Transverse colon (tissue), 4 donors: Measurements from ENCODE around the gene PODNL1. TPM values are rescaled to one million over a fixed set of nuclear protein-coding genes. Genes with fewer than 3 reads are reported as not detected.

ENCODE experiments used
- DNase-seq: peaks from one replicate; pipeline ENCODE4 v3.0.0-alpha.2; 2019
- H3K27ac ChIP-seq, 4 donors: fragments of 200-600 bp; sonication (generic); 2 replicates each; pipeline ENCODE4 v1.5.1; 2016 to 2018; ENCODE audit warnings: inconsistent platforms in 4 of 4
- H3K27me3 ChIP-seq: fragments of 200-600 bp; sonication (generic); 2 replicates; pipeline ENCODE4 v1.5.1; 2017; ENCODE audit warnings: inconsistent platforms
- H3K36me3 ChIP-seq, 4 donors: fragments of 200-600 bp; sonication (generic); 2 replicates each; pipeline ENCODE4 v1.5.1; 2017 to 2019; ENCODE audit warnings: inconsistent platforms in 4 of 4
- H3K4me1 ChIP-seq, 4 donors: fragments of 200-600 bp; sonication (generic); 2 replicates each; pipeline ENCODE4 v1.5.1; 2017 to 2020; ENCODE audit warnings: inconsistent platforms in 4 of 4
- H3K4me3 ChIP-seq, 4 donors: fragments of 200-600 bp; sonication (generic); 1 replicate in 1 of 4; 2 replicates in 3 of 4; pipeline versions ENCODE4 v1.5.1 to v1.6.1; 2017 to 2019; ENCODE audit warnings: inconsistent platforms in 4 of 4
- H3K9me3 ChIP-seq, 2 donors: fragments of 200-600 bp; sonication (generic); 2 replicates each; pipeline ENCODE4 v1.5.1; 2017 to 2019; ENCODE audit warnings: inconsistent platforms in 2 of 2
- EP300 ChIP-seq: sonication (generic); formaldehyde crosslinking; IDR thresholded peaks from one replicate; pipeline ENCODE4 v1.6.1; 2017; ENCODE audit warnings: antibody characterized with exemption, low read depth
- POLR2A ChIP-seq: fragments of 450-650 bp; IDR thresholded peaks from one replicate; pipeline ENCODE4 v1.6.1; 2016; ENCODE audit warnings: antibody characterized with exemption, mild to moderate bottlenecking, moderate library complexity
- POLR2AphosphoS5 ChIP-seq, 3 donors: sonication (generic); formaldehyde crosslinking; IDR thresholded peaks; one replicate each; pipeline ENCODE4 v1.6.1; 2016; ENCODE audit warnings: antibody characterized with exemption in 3 of 3
- WGBS, 2 donors: methylation state at CpG; one replicate each; pipeline ENCODE4 v1.1.5; 2018; ENCODE audit warnings: low coverage in 1 of 2; 5-methylcytosine and 5-hydroxymethylcytosine counted together
- in situ Hi-C, 4 donors: fragments of 200-750 bp; cut with MboI; loops; one replicate each; pipeline versions ENCODE4 v1.15.0 to v1.15.1; 2017; ENCODE audit warnings: low sequenced_read_pairs in 3 of 4, low pct_ligation_motif_present in 1 of 4, low pct_unique_long_range_greater_than_20kb in 1 of 4
- intact Hi-C: fragments of 100-400 bp; cut with DNase I; formaldehyde crosslinking; loops from one replicate; pipeline ENCODE4 v1.15.1; 2023; ENCODE audit warnings: low total_unique reads
- total RNA-seq, 4 donors: library from RNA; depleted of rRNA; stranded (reverse); fragments of >200 nt; gene quantifications; one replicate each; pipeline ENCODE4 v1.1.0, GENCODE V29; 2016
- TF ChIP-seq, protein P1 (sequence below), 5 experiments: fragments of 200-600 bp in 3 of 5; fragments of 450-650 bp in 2 of 5; sonication (generic) in 3 of 5; IDR thresholded peaks; 1 replicate in 2 of 5; 2 replicates in 3 of 5; pipeline ENCODE4 v1.5.1; 2016 to 2017; ENCODE audit warnings: antibody characterized with exemption in 5 of 5, inconsistent platforms in 3 of 5, mild to moderate bottlenecking in 2 of 5, moderate library complexity in 1 of 5

PODNL1 gene
- total RNA-seq, 4 donors from 2014 or later = 3.0 to 15.3 (median 3.2) TPM

DNA sequence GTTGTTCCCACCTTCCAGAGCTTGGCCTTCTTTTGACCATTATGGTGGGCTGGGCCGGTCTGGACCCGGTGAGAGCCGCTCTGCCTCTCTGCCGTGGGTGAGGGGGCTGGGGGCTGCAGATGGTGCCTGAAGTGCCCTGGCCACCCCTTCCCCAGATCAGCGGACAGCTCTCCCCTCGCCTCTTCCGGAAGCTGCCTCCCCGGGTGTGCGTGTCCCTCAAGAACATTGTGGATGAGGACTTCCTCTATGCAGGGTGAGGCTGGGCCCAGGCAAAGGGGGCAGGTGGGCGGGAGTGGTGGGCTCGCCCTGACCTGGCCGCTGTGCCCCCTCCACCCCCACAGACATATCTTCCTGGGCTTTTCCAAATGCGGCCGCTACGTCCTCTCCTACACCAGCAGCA lies 16.0 kb upstream of the PODNL1 start:
- no peak for DNase-seq
- no peak overlapping the region for H3K27ac ChIP-seq
- TF ChIP-seq, protein P1, sequence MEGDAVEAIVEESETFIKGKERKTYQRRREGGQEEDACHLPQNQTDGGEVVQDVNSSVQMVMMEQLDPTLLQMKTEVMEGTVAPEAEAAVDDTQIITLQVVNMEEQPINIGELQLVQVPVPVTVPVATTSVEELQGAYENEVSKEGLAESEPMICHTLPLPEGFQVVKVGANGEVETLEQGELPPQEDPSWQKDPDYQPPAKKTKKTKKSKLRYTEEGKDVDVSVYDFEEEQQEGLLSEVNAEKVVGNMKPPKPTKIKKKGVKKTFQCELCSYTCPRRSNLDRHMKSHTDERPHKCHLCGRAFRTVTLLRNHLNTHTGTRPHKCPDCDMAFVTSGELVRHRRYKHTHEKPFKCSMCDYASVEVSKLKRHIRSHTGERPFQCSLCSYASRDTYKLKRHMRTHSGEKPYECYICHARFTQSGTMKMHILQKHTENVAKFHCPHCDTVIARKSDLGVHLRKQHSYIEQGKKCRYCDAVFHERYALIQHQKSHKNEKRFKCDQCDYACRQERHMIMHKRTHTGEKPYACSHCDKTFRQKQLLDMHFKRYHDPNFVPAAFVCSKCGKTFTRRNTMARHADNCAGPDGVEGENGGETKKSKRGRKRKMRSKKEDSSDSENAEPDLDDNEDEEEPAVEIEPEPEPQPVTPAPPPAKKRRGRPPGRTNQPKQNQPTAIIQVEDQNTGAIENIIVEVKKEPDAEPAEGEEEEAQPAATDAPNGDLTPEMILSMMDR (IDR thresholded peaks at IDR 0.05) = no peak
- TF ChIP-seq POLR2A (no peak), POLR2AphosphoS5 (IDR thresholded peaks at IDR 0.05) (no peak), EP300 (no peak)
- peaks cover 3 to 16% (median 13%) of the 10 kb centered on the region in 4 donors for H3K4me1 ChIP-seq
- 95% methylated on average over 9 of the region's 15 CpGs; no CpG with 5 or more reads in 1 of the 2 donors for WGBS, 2 donors
- in situ Hi-C loops = no loop called here
- H3K27me3 ChIP-seq = no peaks in the 10 kb centered on the region
- H3K4me3 ChIP-seq = no peak overlapping the region
- H3K36me3 ChIP-seq = peaks cover 0 to 26% (median 10%) of the 10 kb centered on the region in 4 donors
- intact Hi-C loops = no loop called here
- no peaks in the 10 kb centered on the region for H3K9me3 ChIP-seq

DNA sequence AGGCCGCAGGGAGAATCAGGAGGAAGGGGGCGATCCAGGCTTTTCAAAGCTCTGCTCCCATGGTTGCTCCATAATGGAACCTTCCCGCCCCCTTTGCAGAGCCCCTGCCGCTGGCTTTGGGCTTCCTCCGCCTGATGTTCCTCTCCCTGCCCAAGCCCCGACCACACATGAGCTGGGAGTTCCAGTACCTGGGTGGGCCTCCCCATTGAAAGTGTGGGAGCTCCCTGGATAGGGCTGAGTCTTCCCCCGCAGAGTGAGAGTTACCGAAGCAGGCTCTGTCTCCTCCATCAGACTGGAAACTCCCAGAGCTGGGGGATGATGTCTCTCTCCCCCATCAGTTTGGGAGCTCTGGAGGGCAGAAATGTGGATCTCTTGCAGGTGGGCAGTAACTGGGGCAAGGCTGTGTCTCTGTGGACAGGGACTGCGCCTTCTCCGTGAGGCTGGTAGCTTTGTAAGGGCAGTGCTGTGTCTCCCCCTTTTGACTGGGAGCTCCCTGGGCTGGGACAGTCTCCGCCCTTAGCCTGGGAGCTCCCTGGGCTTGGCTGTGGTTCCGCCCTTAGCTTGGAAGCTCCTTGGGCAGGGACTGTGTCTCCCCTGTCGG lies 14.8 kb upstream of the PODNL1 start:
- in situ Hi-C loops = no loop called here
- intact Hi-C loops = no loop called here
- peak in 2 of 3 donors; percentile 63 to 71 for TF ChIP-seq POLR2AphosphoS5 (IDR thresholded peaks at IDR 0.05)
- TF ChIP-seq POLR2A = peak; percentile 72
- TF ChIP-seq, protein P1 (IDR thresholded peaks at IDR 0.05) = peak in 2 of 5 experiments; percentile 5 to 29
- no peak for TF ChIP-seq EP300
- Histone ChIP-seq H3K4me3 (peak overlapping the region; percentile 67 to 100 (median 84)), H3K4me1 (peaks cover 3 to 16% (median 13%) of the 10 kb centered on the region in 4 donors), H3K27me3 (no peaks in the 10 kb centered on the region), H3K36me3 (peaks cover 0 to 26% (median 10%) of the 10 kb centered on the region in 4 donors), H3K27ac (peak overlapping the region; percentile 84 to 91 (median 88)), H3K9me3 (no peaks in the 10 kb centered on the region)
- peak; percentile 76 for DNase-seq
- 4% methylated on average over 13 of the region's 13 CpGs; no CpG with 5 or more reads in 1 of the 2 donors for WGBS, 2 donors

DNA sequence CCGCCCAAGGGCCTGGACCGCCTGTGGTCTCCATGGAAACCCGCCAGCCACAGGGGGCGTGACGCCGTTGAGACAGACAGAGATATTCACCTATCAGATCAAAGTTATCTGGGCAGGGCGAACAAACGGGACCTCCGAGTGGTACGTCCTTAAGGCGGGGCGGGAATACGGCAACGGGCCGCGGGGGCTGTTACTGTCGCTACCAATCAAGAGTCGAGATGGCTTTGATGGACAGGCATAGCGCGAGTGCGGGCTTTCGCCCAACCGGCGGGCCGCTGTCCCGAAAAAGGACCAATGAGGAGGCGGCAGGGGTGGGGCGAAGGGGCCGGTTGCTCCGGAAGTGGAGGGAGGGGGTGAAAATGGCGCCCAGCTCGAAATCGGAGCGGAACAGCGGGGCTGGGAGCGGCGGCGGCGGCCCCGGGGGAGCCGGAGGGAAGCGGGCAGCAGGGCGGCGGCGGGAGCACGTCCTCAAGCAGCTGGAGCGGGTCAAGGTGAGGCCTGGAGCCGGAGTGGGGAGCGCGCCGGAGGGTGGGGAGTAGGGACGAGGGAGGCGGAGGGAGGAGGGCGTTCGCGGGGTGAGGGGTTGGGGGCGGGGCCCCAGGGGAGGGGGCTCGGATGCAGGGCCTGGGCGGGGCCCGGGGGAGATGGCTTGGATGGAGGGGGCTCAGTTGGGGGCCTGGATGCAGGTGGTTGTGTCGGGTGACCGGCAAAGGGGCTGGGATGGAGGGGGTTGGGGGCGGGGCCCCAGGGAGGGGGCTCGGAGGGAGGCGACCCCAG lies 14.1 kb upstream of the PODNL1 start, which contains the start of gene DCAF15:
DCAF15 (plus strand) TSS at position 356 of the 777 bp plus-strand sequence; CDS start at position 360, 4 bp downstream.
- 0% methylated on average over 24 to 56 of the region's 65 CpGs for WGBS, 2 donors
- Histone ChIP-seq H3K27me3 (no peaks in the 10 kb centered on the region), H3K36me3 (peaks cover 0 to 21% (median 10%) of the 10 kb centered on the region in 4 donors), H3K9me3 (no peaks in the 10 kb centered on the region), H3K4me3 (peak within 1 kb of the TSS; percentile 67 to 100 (median 84)), H3K27ac (peak within 1 kb of the TSS; percentile 84 to 91 (median 88)), H3K4me1 (peaks cover 3 to 16% (median 13%) of the 10 kb centered on the region in 4 donors)
- in situ Hi-C loops (no loop called here), intact Hi-C loops (no loop called here)
- peak; percentile 29 to 78 (median 77) for TF ChIP-seq POLR2AphosphoS5 (IDR thresholded peaks at IDR 0.05)
- peak; percentile 72 for TF ChIP-seq POLR2A
- no peak for TF ChIP-seq EP300
- DNase-seq = peak; percentile 99

DNA sequence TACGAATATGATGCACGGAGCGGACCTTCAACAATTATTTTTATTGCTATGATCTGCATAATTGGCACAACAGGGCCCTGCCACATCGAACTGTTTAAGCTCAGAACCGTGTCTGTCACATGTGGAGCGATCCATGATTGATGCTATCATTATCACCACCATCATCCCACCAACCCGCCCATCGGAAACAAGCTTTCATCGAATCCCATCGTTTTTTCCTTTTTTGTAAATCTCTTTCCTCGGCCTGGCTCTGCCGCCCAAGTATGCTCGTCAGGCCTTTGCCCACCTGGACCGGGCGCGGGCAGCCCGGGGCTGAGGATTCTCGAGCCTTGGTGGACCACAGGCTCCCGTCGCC lies 13.6 kb upstream of the PODNL1 start:
- peaks cover 3 to 16% (median 13%) of the 10 kb centered on the region in 4 donors for H3K4me1 ChIP-seq
- no peak for DNase-seq
- TF ChIP-seq POLR2A = no peak
- TF ChIP-seq POLR2AphosphoS5 (IDR thresholded peaks at IDR 0.05) = no peak
- TF ChIP-seq, protein P1 (IDR thresholded peaks at IDR 0.05) = no peak
- TF ChIP-seq EP300 = no peak
- 8 to 30% methylated on average over 6 to 20 of the region's 20 CpGs for WGBS, 2 donors
- no peaks in the 10 kb centered on the region for H3K27me3 ChIP-seq
- in situ Hi-C loops = no loop called here
- intact Hi-C loops = no loop called here
- peaks cover 0 to 16% (median 8%) of the 10 kb centered on the region in 4 donors for H3K36me3 ChIP-seq
- H3K27ac ChIP-seq = peak overlapping the region in 3 of 4 donors; percentile 15 to 54 (median 27)
- H3K4me3 ChIP-seq = peak overlapping the region in 2 of 4 donors; percentile 45 to 96
- H3K9me3 ChIP-seq = no peaks in the 10 kb centered on the region
